ENCODE results near the gene EDC3. TPM values are rescaled to one million over a fixed set of nuclear protein-coding genes. Genes with fewer than 3 reads are reported as not detected.

The EDC3 gene
- total and polyA plus RNA-seq, 7 experiments from 2014 or later, result 25.3 to 45.3 (median 34.2) TPM

DNA sequence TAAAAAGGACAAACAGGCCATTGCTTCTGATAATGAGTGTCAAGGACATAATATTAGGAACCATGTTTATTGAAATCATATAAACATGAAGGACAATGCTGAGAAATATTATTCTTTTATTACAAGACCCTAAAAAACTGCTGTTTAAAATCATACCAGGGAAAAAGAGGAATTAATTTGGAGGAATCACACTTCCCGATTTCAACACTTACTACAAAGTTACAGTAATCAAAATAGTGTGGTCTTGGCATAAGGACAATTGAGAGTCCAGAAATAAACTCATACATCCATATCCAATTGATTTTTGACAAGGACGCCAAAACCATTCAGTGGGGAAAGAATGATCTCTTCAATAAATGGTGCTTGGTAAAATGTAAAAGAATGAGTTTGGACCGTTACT, 16.5 kb upstream of the EDC3 start:
- POLR2A ChIA-PET, result interaction anchor here (0.6 kb wide), 1 partner anchor 1818 kb away, joined by 3 read pairs; no protein-coding TSS in a partner anchor
- peaks cover 0 to 14% (median 0%) of the 10 kb centered on the region in 5 donors for H3K27me3 Mint-ChIP-seq
- no peak overlapping the region for H3K4me3 ChIP-seq (ENCODE audit: low read length)
- H3K9me3 ChIP-seq (ENCODE audit: control insufficient read depth in 2 of 3, low read length in 3 of 3), result no peaks in the 10 kb centered on the region
- peaks cover 0 to 9% (median 4%) of the 10 kb centered on the region in 7 donors for H3K4me1 Mint-ChIP-seq
- H3K4me3 Mint-ChIP-seq, result no peak overlapping the region
- CTCF ChIA-PET, result no interaction called here
- no peaks in the 10 kb centered on the region for H3K27me3 ChIP-seq (ENCODE audit: control insufficient read depth in 2 of 2, insufficient read depth in 2 of 2, low read length in 2 of 2)
- ATAC-seq (no peak), DNase-seq (no peak)
- no peak overlapping the region for H3K27ac Mint-ChIP-seq
- H3K36me3 ChIP-seq (ENCODE audit: control insufficient read depth in 2 of 3, insufficient read depth in 3 of 3, low read length in 3 of 3), result no peaks in the 10 kb centered on the region
- intact Hi-C loops (cut with micrococcal nuclease), result loop anchor here in 1 of 2 donors (1.0 kb wide), 1 partner anchor 14 kb away; no protein-coding TSS in a partner anchor
- H3K27ac ChIP-seq (ENCODE audit: low read depth, low read length), result no peak overlapping the region
- H3K4me1 ChIP-seq (ENCODE audit: control insufficient read depth in 2 of 2, insufficient read depth in 2 of 2, low read length in 2 of 2), result no peaks in the 10 kb centered on the region
- H3K9me3 Mint-ChIP-seq, result peaks cover 0 to 3% (median 0%) of the 10 kb centered on the region in 11 donors
- H3K36me3 Mint-ChIP-seq, result no peaks in the 10 kb centered on the region

DNA sequence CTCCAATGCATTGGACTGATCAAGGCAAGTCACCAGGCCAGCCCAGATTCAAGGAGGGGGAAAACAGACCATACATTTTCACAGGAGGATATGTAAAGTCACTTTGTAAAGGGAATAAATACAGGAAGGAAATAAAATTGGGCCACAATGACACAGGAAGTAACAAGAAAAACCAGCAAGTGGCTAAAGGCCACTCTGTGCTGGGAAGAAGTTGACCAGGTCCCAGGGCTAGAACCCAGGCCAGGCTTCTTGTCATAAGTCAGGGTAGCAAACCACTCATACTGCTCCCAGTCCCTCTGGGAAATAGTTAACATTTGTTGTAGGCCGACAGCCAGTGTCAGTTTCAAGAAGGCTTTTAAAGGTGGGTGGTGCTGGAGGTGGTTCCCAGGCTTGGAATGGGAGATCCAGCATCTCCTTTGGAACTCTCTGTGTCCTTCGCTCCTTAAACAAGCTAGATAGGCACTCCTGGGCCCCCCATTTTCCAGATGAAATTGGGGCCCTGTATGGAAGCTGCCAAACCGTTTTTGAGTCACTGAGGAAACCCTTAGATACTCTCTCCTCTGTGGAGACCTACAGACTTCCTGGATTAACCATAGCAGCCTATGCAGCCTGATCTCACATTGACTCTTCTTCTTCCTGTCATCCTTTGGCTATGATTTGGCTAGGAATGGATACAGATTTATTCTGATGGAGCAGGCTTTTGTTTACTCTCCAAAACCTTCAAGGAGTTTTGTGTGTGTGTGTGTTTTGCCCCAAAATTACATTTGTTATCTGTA, 14.7 kb upstream of the EDC3 start:
- Mint-ChIP-seq H3K27ac (peak overlapping the region in 1 of 9 donors; percentile 20), H3K4me3 (no peak overlapping the region), H3K36me3 (no peaks in the 10 kb centered on the region), H3K4me1 (peaks cover 0 to 8% (median 4%) of the 10 kb centered on the region in 7 donors), H3K27me3 (peaks cover 0 to 17% (median 0%) of the 10 kb centered on the region in 5 donors), H3K9me3 (peaks cover 0 to 3% (median 0%) of the 10 kb centered on the region in 11 donors)
- H3K27ac ChIP-seq (ENCODE audit: low read depth, low read length), result no peak overlapping the region
- DNase-seq (no peak), ATAC-seq (no peak)
- intact Hi-C loops (cut with micrococcal nuclease), result no loop called here
- H3K9me3 ChIP-seq (ENCODE audit: control insufficient read depth in 2 of 3, low read length in 3 of 3), result no peaks in the 10 kb centered on the region
- ChIA-PET CTCF (no interaction called here), POLR2A (no interaction called here)
- H3K36me3 ChIP-seq (ENCODE audit: control insufficient read depth in 2 of 3, insufficient read depth in 3 of 3, low read length in 3 of 3), result no peaks in the 10 kb centered on the region
- no peaks in the 10 kb centered on the region for H3K27me3 ChIP-seq (ENCODE audit: control insufficient read depth in 2 of 2, insufficient read depth in 2 of 2, low read length in 2 of 2)
- H3K4me1 ChIP-seq (ENCODE audit: control insufficient read depth in 2 of 2, insufficient read depth in 2 of 2, low read length in 2 of 2), result no peaks in the 10 kb centered on the region
- H3K4me3 ChIP-seq (ENCODE audit: low read length), result no peak overlapping the region

GRCh38 chr15:74709892-74710291, 14.1 kb upstream of the EDC3 start:
- peak overlapping the region in 1 of 9 donors; percentile 20 for H3K27ac Mint-ChIP-seq
- no peak overlapping the region for H3K4me3 Mint-ChIP-seq
- peaks cover 0 to 19% (median 0%) of the 10 kb centered on the region in 5 donors for H3K27me3 Mint-ChIP-seq
- Histone ChIP-seq H3K27me3 (ENCODE audit: control insufficient read depth in 2 of 2, insufficient read depth in 2 of 2, low read length in 2 of 2) (no peaks in the 10 kb centered on the region), H3K27ac (ENCODE audit: low read depth, low read length) (no peak overlapping the region), H3K4me3 (ENCODE audit: low read length) (no peak overlapping the region), H3K9me3 (ENCODE audit: control insufficient read depth in 2 of 3, low read length in 3 of 3) (no peaks in the 10 kb centered on the region), H3K36me3 (ENCODE audit: control insufficient read depth in 2 of 3, insufficient read depth in 3 of 3, low read length in 3 of 3) (no peaks in the 10 kb centered on the region), H3K4me1 (ENCODE audit: control insufficient read depth in 2 of 2, insufficient read depth in 2 of 2, low read length in 2 of 2) (no peaks in the 10 kb centered on the region)
- ATAC-seq (no peak), DNase-seq (no peak)
- no peaks in the 10 kb centered on the region for H3K36me3 Mint-ChIP-seq
- intact Hi-C loops (cut with micrococcal nuclease), result no loop called here
- POLR2A ChIA-PET, result no interaction called here
- CTCF ChIA-PET, result no interaction called here
- H3K4me1 Mint-ChIP-seq, result peaks cover 0 to 8% (median 4%) of the 10 kb centered on the region in 7 donors
- peaks cover 0 to 3% (median 0%) of the 10 kb centered on the region in 11 donors for H3K9me3 Mint-ChIP-seq

DNA sequence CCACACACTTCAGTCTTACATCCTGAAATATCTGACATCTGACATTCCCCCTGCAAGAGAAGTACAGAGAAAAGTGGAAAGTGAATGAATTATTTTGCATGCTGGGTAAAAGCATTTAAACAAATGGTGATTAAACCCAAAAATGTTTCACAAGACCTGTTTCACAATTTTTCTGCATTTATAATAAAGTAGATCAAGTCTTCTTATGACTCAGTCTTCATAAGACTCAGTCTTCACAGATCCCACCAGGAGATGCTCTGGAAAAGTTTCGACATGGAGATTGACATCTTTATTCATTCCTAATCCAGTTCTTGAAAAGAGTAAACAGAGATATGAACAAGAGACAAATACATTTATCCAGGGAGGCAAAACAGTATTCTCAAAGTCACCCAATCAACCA, 13.2 kb upstream of the EDC3 start:
- no peak for ATAC-seq

GRCh38 chr15:74696808-74697207, 984 bp upstream of the EDC3 start:
- ChIA-PET POLR2A (interaction anchor here (0.7 kb wide), 1 partner anchor 146 kb away, joined by 3 read pairs; the partner anchor contains the start of gene ULK3), CTCF (no interaction called here)
- Histone ChIP-seq H3K4me3 (ENCODE audit: low read length) (peak overlapping the region; percentile 71), H3K27ac (ENCODE audit: low read depth, low read length) (peak overlapping the region; percentile 86), H3K9me3 (ENCODE audit: control insufficient read depth in 2 of 3, low read length in 3 of 3) (no peaks in the 10 kb centered on the region), H3K36me3 (ENCODE audit: control insufficient read depth in 2 of 3, insufficient read depth in 3 of 3, low read length in 3 of 3) (peaks cover 0 to 7% (median 0%) of the 10 kb centered on the region in 3 experiments), H3K27me3 (ENCODE audit: control insufficient read depth in 2 of 2, insufficient read depth in 2 of 2, low read length in 2 of 2) (no peaks in the 10 kb centered on the region), H3K4me1 (ENCODE audit: control insufficient read depth in 2 of 2, insufficient read depth in 2 of 2, low read length in 2 of 2) (peaks cover 12 to 14% of the 10 kb centered on the region in 2 donors)
- Mint-ChIP-seq H3K27me3 (peaks cover 0 to 6% (median 4%) of the 10 kb centered on the region in 5 donors), H3K36me3 (peaks cover 0 to 2% (median 0%) of the 10 kb centered on the region in 5 donors), H3K4me3 (peak overlapping the region; percentile 96 to 100 (median 100)), H3K4me1 (peaks cover 27 to 49% (median 46%) of the 10 kb centered on the region in 7 donors), H3K9me3 (peaks cover 0 to 3% (median 0%) of the 10 kb centered on the region in 11 donors), H3K27ac (peak overlapping the region; percentile 97 to 100 (median 99))
- intact Hi-C loops (cut with micrococcal nuclease), result loop anchor here (1.0 to 10.0 kb wide), 7 partner anchors 29 to 930 kb away; partner anchors contain the start of genes ARID3B (in 1 of the 2), CLK3 (in 1 of the 2), COX5A (in 1 of the 2) and SNUPN (in 1 of the 2)
- DNase-seq (no peak), ATAC-seq (no peak)

More for the DNA sequence above, 13.2 kb upstream of the EDC3 start:
- Mint-ChIP-seq H3K27ac (no peak overlapping the region), H3K36me3 (no peaks in the 10 kb centered on the region), H3K4me1 (peaks cover 0 to 8% (median 4%) of the 10 kb centered on the region in 7 donors), H3K9me3 (peaks cover 0 to 3% (median 0%) of the 10 kb centered on the region in 11 donors), H3K4me3 (no peak overlapping the region), H3K27me3 (peaks cover 0 to 19% (median 0%) of the 10 kb centered on the region in 5 donors)
- ChIA-PET CTCF (no interaction called here), POLR2A (no interaction called here)
- DNase-seq, result no peak
- Histone ChIP-seq H3K4me3 (ENCODE audit: low read length) (no peak overlapping the region), H3K27me3 (ENCODE audit: control insufficient read depth in 2 of 2, insufficient read depth in 2 of 2, low read length in 2 of 2) (no peaks in the 10 kb centered on the region), H3K36me3 (ENCODE audit: control insufficient read depth in 2 of 3, insufficient read depth in 3 of 3, low read length in 3 of 3) (no peaks in the 10 kb centered on the region), H3K9me3 (ENCODE audit: control insufficient read depth in 2 of 3, low read length in 3 of 3) (no peaks in the 10 kb centered on the region), H3K4me1 (ENCODE audit: control insufficient read depth in 2 of 2, insufficient read depth in 2 of 2, low read length in 2 of 2) (no peaks in the 10 kb centered on the region), H3K27ac (ENCODE audit: low read depth, low read length) (no peak overlapping the region)
- intact Hi-C loops (cut with micrococcal nuclease), result no loop called here

DNA sequence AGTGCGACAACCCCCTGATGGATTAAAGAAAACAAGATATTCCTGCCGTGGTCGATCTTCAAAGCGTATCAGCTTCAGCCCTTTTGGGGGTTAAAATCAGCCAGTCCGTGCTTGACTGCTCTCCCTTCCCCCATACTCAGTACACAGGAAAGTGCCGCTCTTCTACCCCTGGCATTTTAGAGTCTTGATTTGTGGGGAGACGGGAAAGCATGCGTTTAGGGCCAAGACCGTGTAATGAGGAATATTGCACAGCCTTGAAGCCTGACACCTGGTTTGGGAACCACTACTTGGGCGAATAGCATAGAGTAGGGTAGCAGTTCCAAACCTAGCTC, 540 bp upstream of the EDC3 start:
- Mint-ChIP-seq H3K9me3 (peaks cover 0 to 3% (median 0%) of the 10 kb centered on the region in 11 donors), H3K36me3 (peaks cover 0 to 2% (median 0%) of the 10 kb centered on the region in 5 donors), H3K27ac (peak overlapping the region; percentile 97 to 100 (median 99)), H3K4me1 (peaks cover 27 to 49% (median 48%) of the 10 kb centered on the region in 7 donors), H3K27me3 (peaks cover 0 to 3% (median 0%) of the 10 kb centered on the region in 5 donors), H3K4me3 (peak overlapping the region; percentile 96 to 100 (median 100))
- peak overlapping the region; percentile 86 for H3K27ac ChIP-seq (ENCODE audit: low read depth, low read length)
- CTCF ChIA-PET, result no interaction called here
- no peak for DNase-seq
- H3K36me3 ChIP-seq (ENCODE audit: control insufficient read depth in 2 of 3, insufficient read depth in 3 of 3, low read length in 3 of 3), result peaks cover 0 to 7% (median 0%) of the 10 kb centered on the region in 3 experiments
- H3K27me3 ChIP-seq (ENCODE audit: control insufficient read depth in 2 of 2, insufficient read depth in 2 of 2, low read length in 2 of 2), result no peaks in the 10 kb centered on the region
- intact Hi-C loops (cut with micrococcal nuclease), result loop anchor here (1.0 to 10.0 kb wide), 7 partner anchors 30 to 931 kb away; partner anchors contain the start of genes ARID3B (in 1 of the 2), CLK3 (in 1 of the 2), COX5A (in 1 of the 2) and SNUPN (in 1 of the 2)
- H3K4me1 ChIP-seq (ENCODE audit: control insufficient read depth in 2 of 2, insufficient read depth in 2 of 2, low read length in 2 of 2), result peaks cover 12 to 14% of the 10 kb centered on the region in 2 donors
- POLR2A ChIA-PET, result interaction anchor here (0.7 to 1.1 kb wide), 2 partner anchors 75 to 147 kb away, joined by 3 read pairs; partner anchors contain the start of gene ULK3
- H3K4me3 ChIP-seq (ENCODE audit: low read length), result peak overlapping the region; percentile 71
- no peaks in the 10 kb centered on the region for H3K9me3 ChIP-seq (ENCODE audit: control insufficient read depth in 2 of 3, low read length in 3 of 3)
- peak; percentile 6 for ATAC-seq

Data from naive thymus-derived CD4-positive, alpha-beta T cell (primary cell).